HG02642 (cell line): ENCODE data around the gene SPTLC3.

Experiments
- ATAC-seq: cut with Tn5 transposase; IDR thresholded peaks from one replicate; pipeline ENCODE4 v1.9.1; 2021; ENCODE audit warnings: mild to moderate bottlenecking; ENCODE audit not compliant: unreplicated experiment, poor library complexity

SPTLC3 gene

GRCh38 chr20:13173201-13173600 is 164.4 kb downstream of the SPTLC3 start:
- ATAC-seq = no peak

- ATAC-seq = no peak
Observed at GRCh38 chr20:13174402-13174801, 165.6 kb downstream of the SPTLC3 start.

GRCh38 chr20:13180986-13181889 is 172.5 kb downstream of the SPTLC3 start:
- ATAC-seq = no peak

GRCh38 chr20:13183005-13183404 is 174.2 kb downstream of the SPTLC3 start:
- ATAC-seq = peak; percentile 60

GRCh38 chr20:13186043-13186774 is 177.4 kb downstream of the SPTLC3 start:
- no peak for ATAC-seq

GRCh38 chr20:13187899-13188298 is 179.1 kb downstream of the SPTLC3 start:
- no peak for ATAC-seq

- ATAC-seq = no peak
Observed at GRCh38 chr20:13199279-13199678, 190.5 kb downstream of the SPTLC3 start.

GRCh38 chr20:13200767-13201500 is 192.2 kb downstream of the SPTLC3 start:
- ATAC-seq = no peak

GRCh38 chr20:13202565-13202964 is 193.8 kb downstream of the SPTLC3 start:
- ATAC-seq = no peak

GRCh38 chr20:13205425-13205824 is 196.7 kb downstream of the SPTLC3 start:
- ATAC-seq = no peak

GRCh38 chr20:13205848-13206434 is 197.2 kb downstream of the SPTLC3 start:
- no peak for ATAC-seq

- ATAC-seq = no peak
Observed at GRCh38 chr20:13207016-13207415, 198.2 kb downstream of the SPTLC3 start.

- no peak for ATAC-seq
Observed at GRCh38 chr20:13211956-13212618, 203.3 kb downstream of the SPTLC3 start.

GRCh38 chr20:13212750-13213149 is 204.0 kb downstream of the SPTLC3 start:
- no peak for ATAC-seq

- no peak for ATAC-seq
Observed at GRCh38 chr20:13213335-13213734, 204.6 kb downstream of the SPTLC3 start.

- no peak for ATAC-seq
Observed at GRCh38 chr20:13216533-13216932, 207.8 kb downstream of the SPTLC3 start.
